H1 (cell line): ENCODE data around the gene C1QA. TPM values are rescaled to one million over a fixed set of nuclear protein-coding genes. Genes with fewer than 3 reads are reported as not detected.
A peak's percentile ranks its signal among the peaks of the same experiment; 100 is the strongest.

Experiments used
- CTCF ChIA-PET: fragments of 300-600 bp; sonication (Branson Sonifier 250); formaldehyde crosslinking; loops from one replicate; lab custom pipeline; 2021; ENCODE audit not compliant: partially characterized antibody; lab: Charles Lee
- POLR2A ChIA-PET: fragments of 300-600 bp; sonication (Branson Sonifier 250); formaldehyde crosslinking; loops from one replicate; lab custom pipeline; 2021; ENCODE audit warnings: inconsistent platforms; ENCODE audit not compliant: partially characterized antibody; lab: Charles Lee
- DNase-seq, 2 experiments: peaks; one replicate each; pipeline versions ENCODE4 v3.0.0 to v3.0.0-alpha.2; 2010 to 2022; ENCODE audit warnings: low spot score in 2 of 2, low read depth in 1 of 2, mixed read lengths in 1 of 2
- FAIRE-seq: peaks from 2 replicates; lab custom pipeline; 2011; peaks lifted over from hg19 to GRCh38; lab: Jason Lieb, UNC
- H2AFZ ChIP-seq: 2 replicates; pipeline ENCODE4 v1.8.1; 2012; ENCODE audit warnings: low read length, inconsistent platforms
- H2AK5ac ChIP-seq: 2 replicates; pipeline ENCODE4 v1.6.1; 2013; ENCODE audit warnings: low read depth, low read length
- H2BK120ac ChIP-seq: replicated peaks from 2 replicates; pipeline ENCODE3; 2013; ENCODE audit warnings: low read depth, low read length, inconsistent platforms
- H2BK12ac ChIP-seq: 2 replicates; pipeline ENCODE4 v1.6.1; 2013; ENCODE audit warnings: low read depth, low read length
- H2BK15ac ChIP-seq: 2 replicates; pipeline ENCODE4 v1.6.1; 2013; ENCODE audit warnings: low read length
- H2BK20ac ChIP-seq: 2 replicates; pipeline ENCODE4 v1.6.1; 2013; ENCODE audit warnings: low read length
- H2BK5ac ChIP-seq: 2 replicates; pipeline ENCODE4 v1.6.1; 2013; ENCODE audit warnings: low read depth, low read length
- H3K14ac ChIP-seq: 2 replicates; pipeline ENCODE4 v1.6.1; 2013; ENCODE audit warnings: inconsistent platforms; ENCODE audit not compliant: insufficient read length
- H3K18ac ChIP-seq: 2 replicates; pipeline ENCODE4 v1.6.1; 2013; ENCODE audit warnings: low read length; ENCODE audit errors: extremely low read depth
- H3K23ac ChIP-seq: 2 replicates; pipeline ENCODE4 v1.6.1; 2013; ENCODE audit warnings: inconsistent platforms; ENCODE audit not compliant: insufficient read length
- H3K23me2 ChIP-seq: 2 replicates; pipeline ENCODE4 v1.6.1; 2013; ENCODE audit warnings: low read depth, low read length
- H3K27ac ChIP-seq: 2 replicates; pipeline ENCODE4 v1.6.1; 2011; ENCODE audit warnings: low read depth, low read length, inconsistent platforms
- H3K27me3 ChIP-seq, 4 experiments: replicated peaks in 1 of 4; 1 replicate in 1 of 4; 2 replicates in 3 of 4; pipeline versions ENCODE4 v1.6.1 to v1.8.1; 2011 to 2013; ENCODE audit warnings: low read length in 3 of 4, mild to moderate bottlenecking in 3 of 4, inconsistent platforms in 2 of 4, mixed read lengths in 2 of 4, moderate library complexity in 1 of 4; ENCODE audit not compliant: control insufficient read depth in 3 of 4, insufficient read depth in 3 of 4; ENCODE audit errors: extremely low read depth in 1 of 4
- H3K36me3 ChIP-seq, 4 experiments: 2 replicates each; pipeline versions ENCODE4 v1.6.1 to v1.8.1; 2011 to 2013; ENCODE audit warnings: mild to moderate bottlenecking in 4 of 4, low read length in 3 of 4, moderate library complexity in 2 of 4, control low read depth in 1 of 4, inconsistent platforms in 1 of 4; ENCODE audit not compliant: insufficient read depth in 4 of 4, control insufficient read depth in 2 of 4
- H3K4ac ChIP-seq: replicated peaks from 2 replicates; pipeline ENCODE3; 2013; ENCODE audit warnings: low read length, low read depth, mixed read lengths, inconsistent platforms; ENCODE audit not compliant: insufficient read length
- H3K4me1 ChIP-seq, 4 experiments: replicated peaks in 1 of 4; 1 replicate in 1 of 4; 2 replicates in 3 of 4; pipeline versions ENCODE4 v1.6.1 to v1.8.1; 2011 to 2013; ENCODE audit warnings: low read length in 3 of 4, inconsistent platforms in 2 of 4, mixed read lengths in 1 of 4; ENCODE audit not compliant: insufficient read depth in 4 of 4, control insufficient read depth in 3 of 4
- H3K4me2 ChIP-seq, 2 experiments: 2 replicates each; pipeline versions ENCODE4 v1.6.1 to v1.8.1; 2011 to 2013; ENCODE audit warnings: low read depth in 2 of 2, low read length in 2 of 2, control low read depth in 1 of 2, inconsistent platforms in 1 of 2, mild to moderate bottlenecking in 1 of 2; ENCODE audit not compliant: insufficient read depth in 1 of 2
- H3K4me3 ChIP-seq, 4 experiments: fragments of 200-600, 300-600 bp in 1 of 4; sonication (generic), shearing (Covaris generic), sonication (Bioruptor Twin) in 1 of 4; 2 replicates each; pipeline versions ENCODE4 v1.5.1 to v1.8.1; 2011 to 2016; ENCODE audit warnings: low read length in 4 of 4, low read depth in 3 of 4, control low read depth in 2 of 4, inconsistent platforms in 2 of 4, mild to moderate bottlenecking in 2 of 4, mixed read lengths in 1 of 4, moderate library complexity in 1 of 4; ENCODE audit not compliant: insufficient read depth in 2 of 4; ENCODE audit errors: extremely low read depth in 1 of 4
- H3K56ac ChIP-seq: replicated peaks from 2 replicates; pipeline ENCODE3; 2013; ENCODE audit warnings: low read depth, mild to moderate bottlenecking, mixed read lengths, low read length, inconsistent platforms; ENCODE audit not compliant: insufficient read length
- H3K79me1 ChIP-seq: 2 replicates; pipeline ENCODE4 v1.6.1; 2013; ENCODE audit warnings: low read depth, low read length, control low read depth
- H3K79me2 ChIP-seq, 2 experiments: 2 replicates each; pipeline versions ENCODE4 v1.6.1 to v1.8.1; 2012 to 2013; ENCODE audit warnings: low read length in 2 of 2, mild to moderate bottlenecking in 2 of 2, inconsistent platforms in 1 of 2; ENCODE audit not compliant: insufficient read depth in 2 of 2, control insufficient read depth in 1 of 2
- H3K9ac ChIP-seq, 4 experiments: replicated peaks in 1 of 4; 1 replicate in 1 of 4; 2 replicates in 3 of 4; pipeline versions ENCODE4 v1.6.1 to v1.8.1; 2011 to 2013; ENCODE audit warnings: low read depth in 3 of 4, low read length in 3 of 4, control low read depth in 2 of 4, mild to moderate bottlenecking in 2 of 4, moderate library complexity in 2 of 4, inconsistent platforms in 1 of 4; ENCODE audit errors: extremely low read depth in 1 of 4
- H3K9me3 ChIP-seq, 2 experiments: 2 replicates each; pipeline versions ENCODE4 v1.6.1 to v1.8.1; 2012 to 2013; ENCODE audit warnings: mild to moderate bottlenecking in 2 of 2, moderate library complexity in 2 of 2, control low read depth in 1 of 2, inconsistent platforms in 1 of 2, low read depth in 1 of 2, low read length in 1 of 2, mixed read lengths in 1 of 2; ENCODE audit not compliant: insufficient read depth in 2 of 2
- H4K20me1 ChIP-seq, 2 experiments: replicated peaks in 1 of 2; 2 replicates each; pipeline versions ENCODE3 to v1.8.1; 2011 to 2013; ENCODE audit warnings: inconsistent platforms in 2 of 2, low read length in 2 of 2, mild to moderate bottlenecking in 1 of 2; ENCODE audit not compliant: insufficient read depth in 2 of 2, control insufficient read depth in 1 of 2
- H4K5ac ChIP-seq: 2 replicates; pipeline ENCODE4 v1.6.1; 2013; ENCODE audit warnings: low read length, low read depth, mixed read lengths, inconsistent platforms; ENCODE audit not compliant: insufficient read length
- H4K8ac ChIP-seq: 2 replicates; pipeline ENCODE4 v1.8.0; 2013; ENCODE audit warnings: mild to moderate bottlenecking, moderate library complexity, low read length, inconsistent platforms; ENCODE audit not compliant: insufficient read depth; ENCODE audit errors: extremely low read depth
- H4K91ac ChIP-seq: replicated peaks from 2 replicates; pipeline ENCODE3; 2013; ENCODE audit warnings: low read length, mixed read lengths, inconsistent platforms; ENCODE audit not compliant: insufficient read length
- ASH2L ChIP-seq: fragments of 200-600, 300-600 bp; sonication (generic); IDR thresholded peaks from one replicate; pipeline ENCODE4 v1.7.1; 2017; ENCODE audit warnings: low read length
- CEBPB ChIP-seq: IDR thresholded peaks from 2 replicates; pipeline ENCODE4 v1.6.1; 2012; ENCODE audit warnings: low read depth, low read length
- GTF2F1 ChIP-seq: IDR thresholded peaks from 2 replicates; pipeline ENCODE4 v1.6.1; 2012; ENCODE audit warnings: low read depth, low read length, improper control_type of control experiment, borderline replicate concordance
- KDM1A ChIP-seq: fragments of 200-600, 300-600 bp; sonication (generic); IDR thresholded peaks from 2 replicates; pipeline ENCODE4 v1.7.1; 2016; ENCODE audit warnings: mild to moderate bottlenecking, low read length, borderline replicate concordance
- MAX ChIP-seq: IDR thresholded peaks from 2 replicates; pipeline ENCODE4 v1.6.1; 2012; ENCODE audit warnings: inconsistent platforms
- POLR2AphosphoS5 ChIP-seq: IDR thresholded peaks from 2 replicates; pipeline ENCODE4 v1.6.1; 2011; ENCODE audit warnings: low read depth, low read length
- TCF12 ChIP-seq: IDR thresholded peaks from 2 replicates; pipeline ENCODE4 v1.6.1; 2011; ENCODE audit warnings: low read depth, mild to moderate bottlenecking, low read length
- WGBS, 2 experiments: shearing (Covaris generic) in 1 of 2; methylation state at CpG; one replicate each; pipeline versions ENCODE4 v1.1.6 to v1.1.7; 2013 to 2015; ENCODE audit warnings: low lambda C conversion rate in 2 of 2, mixed read lengths in 2 of 2, inconsistent platforms in 1 of 2, low coverage in 1 of 2, missing lambda C conversion rate in 1 of 2; ENCODE audit not compliant: insufficient replicate concordance in 2 of 2, insufficient coverage in 1 of 2, insufficient read length in 1 of 2; ENCODE audit errors: extremely low coverage in 1 of 2, missing lambda C conversion rate in 1 of 2; 5-methylcytosine and 5-hydroxymethylcytosine counted together
- polyA plus RNA-seq, 7 experiments: library from polyadenylated mRNA; depleted of rRNA in 3 of 7; stranded (reverse) in 5 of 7; unstranded in 2 of 7; fragments of >200 nt in 5 of 7; fragments of 200-250 nt in 2 of 7; gene quantifications; 1 replicate in 5 of 7; 2 replicates in 1 of 7; 4 replicates in 1 of 7; pipeline versions ENCODE4 v1.2.1 to v1.2.3, GENCODE V29; 2011 to 2013; ENCODE audit warnings: missing spikeins in 2 of 7, mixed read lengths in 2 of 7
- total RNA-seq: library from RNA; stranded (reverse); fragmentation: NEBNext Ultra II Directional; extraction: Animal tissue kit (Norgen Biotek cat#: 25700); gene quantifications from 2 replicates; pipeline ENCODE4 v1.2.1, GENCODE V29; 2021

C1QA gene
- total and polyA plus RNA-seq, 2 of the 8 experiments (the other 6 are each of a cell fraction or from before 2014, with no cell fraction given), result not detected

- no peak overlapping the region for H3K14ac ChIP-seq
- no peak overlapping the region for H2BK120ac ChIP-seq
- no peak overlapping the region for H4K91ac ChIP-seq
- no peak for DNase-seq
- no peaks in the 10 kb centered on the region for H3K79me2 ChIP-seq
- POLR2A ChIA-PET, result interaction anchor here (0.5 to 1.4 kb wide), 4 partner anchors 12 to 222 kb away, joined by 3 to 5 read pairs (median 4); no protein-coding TSS in a partner anchor
- peak overlapping the region; percentile 8 to 31; a peak in 1 of 4 replicates for H3K4me2 ChIP-seq
- H3K27me3 ChIP-seq, result no peaks in the 10 kb centered on the region; a peak in 1 of 7 replicates
- peaks cover 6 to 8% of the 10 kb centered on the region in 2 experiments; a peak in 2 of 4 replicates for H3K9me3 ChIP-seq
- H2BK15ac ChIP-seq, result no peak overlapping the region; the same call in 1 of the 2 replicates
- H2BK12ac ChIP-seq, result peak overlapping the region; percentile 45; the same call in 1 of the 2 replicates
- no peak overlapping the region for H2BK5ac ChIP-seq
- no peak overlapping the region; the same call in 1 of the 2 replicates for H3K18ac ChIP-seq
- no peak for FAIRE-seq
- H2AFZ ChIP-seq, result peak overlapping the region; percentile 55
- H2AK5ac ChIP-seq, result 0 out of 2 replicates have a peak overlapping the region, but pooled peaks have one; percentile 9
- H4K20me1 ChIP-seq, result no peaks in the 10 kb centered on the region
- no peak overlapping the region for H4K5ac ChIP-seq
- no peak overlapping the region for H3K4me3 ChIP-seq
- no peak overlapping the region for H3K4ac ChIP-seq
- H3K23ac ChIP-seq, result no peak overlapping the region
- no peaks in the 10 kb centered on the region for H3K23me2 ChIP-seq
- H3K27ac ChIP-seq, result no peak overlapping the region
- CTCF ChIA-PET, result interaction anchor here (0.9 to 5.8 kb wide), 12 partner anchors 16 to 360 kb away, joined by 3 to 70 read pairs (median 6); partner anchors contain the start of gene C1QB
- H4K8ac ChIP-seq, result no peak overlapping the region; the same call in 1 of the 2 replicates
- 93% methylated on average over 22 of the region's 23 CpGs; no CpG with 5 or more reads in 1 of the 2 experiments for WGBS, 2 experiments
- no peak overlapping the region for H3K9ac ChIP-seq
- H3K36me3 ChIP-seq, result no peaks in the 10 kb centered on the region
- no peak overlapping the region for H2BK20ac ChIP-seq
- no peaks in the 10 kb centered on the region for H3K79me1 ChIP-seq
- H3K56ac ChIP-seq, result no peak overlapping the region
- no peak for TF ChIP-seq MAX
- no peak for TF ChIP-seq POLR2AphosphoS5
- TF ChIP-seq TCF12, result no peak
- TF ChIP-seq GTF2F1, result no peak
- no peak for TF ChIP-seq ASH2L
- TF ChIP-seq KDM1A, result peak; percentile 10; the same call in 1 of the 2 replicates
- no peak for TF ChIP-seq CEBPB
- peaks cover 0 to 6% (median 4%) of the 10 kb centered on the region in 4 experiments; a peak in 4 of 7 replicates for H3K4me1 ChIP-seq
Observed at GRCh38 chr1:22638476-22639234, 2.2 kb downstream of the C1QA start.
